ENCODE data around the gene HYPK. TPM values are rescaled to one million over a fixed set of nuclear protein-coding genes. Genes with fewer than 3 reads are reported as not detected.
"Not testable (repeated sequence)": the region's sequence is repeated elsewhere in the genome, so short reads cannot be mapped to it uniquely, and the experiment has no call there.

The HYPK gene
- total RNA-seq, 4 donors from 2014 or later: 3.7 to 8.4 (median 7.7) TPM

DNA sequence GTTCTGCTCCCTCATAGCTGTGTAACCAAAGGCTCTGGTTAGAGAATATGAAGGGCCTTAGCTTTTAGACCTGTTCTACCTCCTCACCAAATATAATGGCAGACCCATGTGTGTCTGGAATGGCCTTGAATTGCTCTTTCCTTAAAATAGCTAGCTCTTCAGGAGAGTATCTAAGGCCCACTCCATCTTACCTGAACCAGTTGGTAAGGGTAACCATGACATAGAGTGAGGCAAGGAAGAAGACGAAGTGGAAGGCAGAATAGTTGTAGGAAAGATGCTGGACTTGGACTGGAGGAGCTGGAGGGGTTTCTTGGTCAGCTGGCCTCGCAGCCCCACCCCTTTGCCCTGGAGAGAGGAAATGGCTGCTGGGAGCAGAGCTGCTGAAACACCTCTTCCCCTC is 5.2 kb upstream of the HYPK start:
- peaks cover 0 to 65% of the 10 kb centered on the region in 2 donors for H3K36me3 ChIP-seq
- ATAC-seq: no peak
- no peaks in the 10 kb centered on the region for H3K9me3 ChIP-seq
- H3K4me1 ChIP-seq: peaks cover 5 to 75% (median 27%) of the 10 kb centered on the region in 3 donors
- TF ChIP-seq, protein P1, sequence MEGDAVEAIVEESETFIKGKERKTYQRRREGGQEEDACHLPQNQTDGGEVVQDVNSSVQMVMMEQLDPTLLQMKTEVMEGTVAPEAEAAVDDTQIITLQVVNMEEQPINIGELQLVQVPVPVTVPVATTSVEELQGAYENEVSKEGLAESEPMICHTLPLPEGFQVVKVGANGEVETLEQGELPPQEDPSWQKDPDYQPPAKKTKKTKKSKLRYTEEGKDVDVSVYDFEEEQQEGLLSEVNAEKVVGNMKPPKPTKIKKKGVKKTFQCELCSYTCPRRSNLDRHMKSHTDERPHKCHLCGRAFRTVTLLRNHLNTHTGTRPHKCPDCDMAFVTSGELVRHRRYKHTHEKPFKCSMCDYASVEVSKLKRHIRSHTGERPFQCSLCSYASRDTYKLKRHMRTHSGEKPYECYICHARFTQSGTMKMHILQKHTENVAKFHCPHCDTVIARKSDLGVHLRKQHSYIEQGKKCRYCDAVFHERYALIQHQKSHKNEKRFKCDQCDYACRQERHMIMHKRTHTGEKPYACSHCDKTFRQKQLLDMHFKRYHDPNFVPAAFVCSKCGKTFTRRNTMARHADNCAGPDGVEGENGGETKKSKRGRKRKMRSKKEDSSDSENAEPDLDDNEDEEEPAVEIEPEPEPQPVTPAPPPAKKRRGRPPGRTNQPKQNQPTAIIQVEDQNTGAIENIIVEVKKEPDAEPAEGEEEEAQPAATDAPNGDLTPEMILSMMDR (IDR thresholded peaks at IDR 0.05): no peak
- TF ChIP-seq POLR2AphosphoS5 (IDR thresholded peaks at IDR 0.05) (no peak), EP300 (IDR thresholded peaks at IDR 0.05) (no peak), POLR2A (IDR thresholded peaks at IDR 0.05) (no peak)
- H3K27ac ChIP-seq: peak overlapping the region in 2 of 4 donors; percentile 13 to 99
- H3K4me3 ChIP-seq: no peak overlapping the region
- H3K27me3 ChIP-seq: no peaks in the 10 kb centered on the region
- WGBS, 2 donors (ENCODE audit: low coverage in 1 of 2): 80 to 100% methylated on average over 2 of the region's 2 CpGs

DNA sequence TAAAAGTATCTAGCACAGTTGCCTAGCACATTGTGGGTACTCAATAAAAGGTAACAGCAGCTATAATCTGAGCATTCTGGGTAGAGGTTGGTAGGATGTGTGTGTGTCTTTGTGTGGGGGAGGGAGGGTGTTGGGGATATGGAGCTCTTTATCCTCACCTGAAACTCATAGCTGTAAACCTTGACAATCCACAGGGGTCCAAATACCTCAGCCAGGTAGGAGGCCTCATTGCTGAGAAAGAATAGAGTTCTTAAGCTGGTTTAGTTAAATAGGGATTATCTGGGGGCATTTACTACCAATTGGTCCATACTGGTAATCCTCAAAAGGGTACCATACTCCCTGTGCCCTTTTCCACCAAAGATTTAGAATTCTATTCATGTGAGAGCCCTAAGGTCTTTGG is 4.4 kb upstream of the HYPK start:
- ATAC-seq: no peak
- no peaks in the 10 kb centered on the region for H3K9me3 ChIP-seq
- H3K27me3 ChIP-seq: no peaks in the 10 kb centered on the region
- H3K36me3 ChIP-seq: peaks cover 0 to 65% of the 10 kb centered on the region in 2 donors
- H3K27ac ChIP-seq: peak overlapping the region in 1 of 4 donors; percentile 13
- H3K4me1 ChIP-seq: peaks cover 5 to 79% (median 28%) of the 10 kb centered on the region in 3 donors
- TF ChIP-seq EP300 (IDR thresholded peaks at IDR 0.05) (no peak), POLR2AphosphoS5 (IDR thresholded peaks at IDR 0.05) (no peak), POLR2A (IDR thresholded peaks at IDR 0.05) (no peak)
- TF ChIP-seq, protein P1 (IDR thresholded peaks at IDR 0.05): no peak
- H3K4me3 ChIP-seq: no peak overlapping the region

DNA sequence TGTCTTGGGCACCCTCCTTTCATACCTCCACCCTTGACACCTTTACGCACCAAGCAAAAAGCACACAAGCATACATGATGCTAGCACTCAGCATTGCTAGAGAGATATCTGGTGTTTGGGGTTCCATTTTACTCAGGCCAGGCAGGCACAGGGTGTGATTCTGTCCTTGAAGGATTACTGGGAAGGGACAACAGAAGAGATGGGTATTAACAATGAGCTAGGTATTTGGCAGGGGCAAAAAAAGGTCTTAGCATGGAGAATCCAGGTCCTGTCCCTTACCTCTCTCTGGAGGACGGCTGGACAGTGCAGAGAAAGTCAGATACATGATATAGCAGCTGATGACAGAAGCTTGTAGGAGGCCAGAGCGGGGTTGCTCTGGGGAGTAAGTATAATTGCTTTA is 3.8 kb upstream of the HYPK start:
- peaks cover 5 to 80% (median 33%) of the 10 kb centered on the region in 3 donors for H3K4me1 ChIP-seq
- no peak for ATAC-seq
- WGBS, 2 donors (ENCODE audit: low coverage in 1 of 2): 71% methylated on average over 1 to 3 of the region's 3 CpGs
- no peak for TF ChIP-seq POLR2A (IDR thresholded peaks at IDR 0.05)
- TF ChIP-seq EP300 (IDR thresholded peaks at IDR 0.05): no peak
- TF ChIP-seq, protein P1 (IDR thresholded peaks at IDR 0.05): no peak
- no peak for TF ChIP-seq POLR2AphosphoS5 (IDR thresholded peaks at IDR 0.05)
- no peaks in the 10 kb centered on the region for H3K27me3 ChIP-seq
- peak overlapping the region in 1 of 4 donors; percentile 19 for H3K27ac ChIP-seq
- H3K4me3 ChIP-seq: no peak overlapping the region
- H3K9me3 ChIP-seq: no peaks in the 10 kb centered on the region
- H3K36me3 ChIP-seq: peaks cover 0 to 67% of the 10 kb centered on the region in 2 donors

DNA sequence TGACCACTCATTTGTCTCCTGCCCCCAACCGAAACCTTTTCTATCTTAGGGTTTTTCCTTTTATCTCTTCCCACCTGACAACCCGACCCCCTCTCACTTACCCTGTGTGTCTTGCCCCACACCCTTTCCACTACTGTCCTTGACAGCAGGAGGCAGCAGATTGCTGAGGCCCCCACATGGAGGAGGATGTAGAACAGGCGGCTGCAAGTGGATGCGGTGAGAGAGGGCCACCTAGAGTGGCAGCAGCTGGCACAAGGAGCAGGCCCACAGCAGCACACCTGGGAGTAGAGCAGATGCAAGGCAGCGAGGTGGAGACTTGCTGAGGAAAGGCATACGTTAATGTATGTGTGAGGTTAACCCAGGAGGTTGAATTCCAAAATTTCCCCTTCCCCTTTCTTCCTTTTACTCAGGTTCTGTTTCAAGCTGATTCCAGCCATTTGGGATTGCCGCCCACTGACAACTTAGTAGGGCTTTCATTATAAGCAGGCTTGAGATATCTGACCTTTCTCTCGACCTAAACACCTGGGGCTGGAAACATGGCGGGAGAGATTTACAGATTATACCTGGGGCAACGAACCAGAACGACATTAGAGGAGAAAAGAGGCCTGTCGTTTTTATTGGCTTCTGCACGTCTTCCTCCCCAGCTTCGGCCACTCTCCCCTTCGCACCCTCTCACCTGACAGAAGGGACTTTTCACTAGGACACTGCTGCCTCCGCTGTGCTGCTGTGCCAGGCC is 1.0 kb upstream of the HYPK start:
- Histone ChIP-seq H3K4me1 (peaks cover 2 to 71% (median 19%) of the 10 kb centered on the region in 3 donors), H3K27me3 (no peaks in the 10 kb centered on the region), H3K36me3 (peaks cover 0 to 87% of the 10 kb centered on the region in 2 donors), H3K9me3 (no peaks in the 10 kb centered on the region), H3K4me3 (peak overlapping the region in 1 of 2 donors; percentile 75), H3K27ac (peak overlapping the region; percentile 72 to 93 (median 92))
- no peak for ATAC-seq
- TF ChIP-seq, protein P1 (IDR thresholded peaks at IDR 0.05): no peak
- TF ChIP-seq EP300 (IDR thresholded peaks at IDR 0.05): no peak
- no peak for TF ChIP-seq POLR2A (IDR thresholded peaks at IDR 0.05)
- TF ChIP-seq POLR2AphosphoS5 (IDR thresholded peaks at IDR 0.05): no peak
- WGBS, 2 donors (ENCODE audit: low coverage in 1 of 2): 84 to 87% methylated on average over 9 to 14 of the region's 16 CpGs

- WGBS, 2 donors (ENCODE audit: low coverage in 1 of 2): 100% methylated on average over 2 of the region's 8 CpGs; no CpG with 5 or more reads in 1 of the 2 donors
- H3K9me3 ChIP-seq: no peaks in the 10 kb centered on the region
- peaks cover 0 to 87% of the 10 kb centered on the region in 2 donors for H3K36me3 ChIP-seq
Observed at GRCh38 chr15:43799945-43800285, 484 bp upstream of the HYPK start, which contains the start of gene SERINC4. SERINC4 (minus strand) TSS chr15:43800220; CDS start chr15:43799986, 234 bp downstream.

DNA sequence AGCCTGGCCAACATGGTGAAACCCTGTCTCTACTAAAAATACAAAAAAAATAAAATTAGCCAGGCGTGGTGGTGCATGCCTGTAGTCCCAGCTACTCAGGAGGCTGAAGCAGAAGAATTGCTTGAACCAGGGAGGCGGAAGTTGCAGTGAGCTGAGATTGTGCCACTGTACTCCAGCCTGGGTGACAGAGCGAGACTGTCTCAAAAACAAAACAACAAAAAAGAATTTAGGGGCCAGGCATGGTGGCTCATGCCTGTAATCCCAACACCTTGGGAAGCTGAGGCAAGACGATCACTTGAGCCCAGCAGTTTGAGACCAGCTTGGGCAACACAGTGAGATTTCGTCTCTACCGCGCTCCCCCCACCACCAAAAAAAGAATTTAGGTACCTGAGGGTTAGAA is 2.3 kb downstream of the HYPK start:
- ATAC-seq, H3K9me3 ChIP-seq, H3K27me3 ChIP-seq, H3K4me3 ChIP-seq, H3K27ac ChIP-seq: not testable (repeated sequence)
- Histone ChIP-seq H3K36me3 (peaks cover 0 to 87% of the 10 kb centered on the region in 2 donors), H3K4me1 (peaks cover 0 to 39% (median 14%) of the 10 kb centered on the region in 3 donors)
- 94 to 100% methylated on average over 5 to 6 of the region's 7 CpGs for WGBS, 2 donors (ENCODE audit: low coverage in 1 of 2)

More at GRCh38 chr15:43799945-43800285, 484 bp upstream of the HYPK start, which contains the start of gene SERINC4:
- Histone ChIP-seq H3K4me1 (peaks cover 2 to 66% (median 14%) of the 10 kb centered on the region in 3 donors), H3K27me3 (no peaks in the 10 kb centered on the region), H3K4me3 (peak within 1 kb of the TSS; percentile 75 to 89), H3K27ac (peak within 1 kb of the TSS; percentile 72 to 93 (median 92))
- ATAC-seq: peak; percentile 8
- TF ChIP-seq, protein P1 (IDR thresholded peaks at IDR 0.05): no peak
- no peak for TF ChIP-seq EP300 (IDR thresholded peaks at IDR 0.05)
- TF ChIP-seq POLR2A (IDR thresholded peaks at IDR 0.05): no peak
- TF ChIP-seq POLR2AphosphoS5 (IDR thresholded peaks at IDR 0.05): no peak

Data from gastroesophageal sphincter (tissue), 4 donors.